H1 (cell line): ENCODE results near the gene LAMA3. TPM values are rescaled to one million over a fixed set of nuclear protein-coding genes. Genes with fewer than 3 reads are reported as not detected.

ENCODE experiments used
- CTCF ChIP-seq, 3 experiments: IDR thresholded peaks; 1 replicate in 2 of 3; 2 replicates in 1 of 3; pipeline versions ENCODE4 v1.5.1 to v1.6.1; 2011; ENCODE audit warnings: low read length in 3 of 3, mild to moderate bottlenecking in 3 of 3, inconsistent platforms in 2 of 3, low read depth in 1 of 3, moderate library complexity in 1 of 3; ENCODE audit not compliant: insufficient read depth in 1 of 3; ENCODE audit errors: control extremely low read depth in 1 of 3
- EZH2 ChIP-seq: fragments of 200-600 bp; sonication (generic); IDR thresholded peaks from 2 replicates; pipeline ENCODE4 v1.7.1; 2012; ENCODE audit warnings: low read depth, mild to moderate bottlenecking, moderate library complexity, low read length, inconsistent platforms; ENCODE audit not compliant: severe bottlenecking
- FOSL1 ChIP-seq: IDR thresholded peaks from 2 replicates; pipeline ENCODE4 v1.6.1; 2011; ENCODE audit warnings: mild to moderate bottlenecking, low read depth, low read length, moderate library complexity; ENCODE audit not compliant: insufficient read depth
- HDAC6 ChIP-seq: IDR thresholded peaks from one replicate; pipeline ENCODE4 v1.7.1; 2012; ENCODE audit warnings: low read depth, mild to moderate bottlenecking, inconsistent platforms, low read length, moderate library complexity
- RBBP5 ChIP-seq: IDR thresholded peaks from 2 replicates; pipeline ENCODE4 v1.7.1; 2012; ENCODE audit warnings: low read depth, mild to moderate bottlenecking, inconsistent platforms, low read length, moderate library complexity, borderline replicate concordance
- polyA plus RNA-seq, 7 experiments: library from polyadenylated mRNA; depleted of rRNA in 3 of 7; stranded (reverse) in 5 of 7; unstranded in 2 of 7; fragments of >200 nt in 5 of 7; fragments of 200-250 nt in 2 of 7; gene quantifications; 1 replicate in 5 of 7; 2 replicates in 1 of 7; 4 replicates in 1 of 7; pipeline versions ENCODE4 v1.2.1 to v1.2.3, GENCODE V29; 2011 to 2013; ENCODE audit warnings: missing spikeins in 2 of 7, mixed read lengths in 2 of 7
- total RNA-seq: library from RNA; stranded (reverse); fragmentation: NEBNext Ultra II Directional; extraction: Animal tissue kit (Norgen Biotek cat#: 25700); gene quantifications from 2 replicates; pipeline ENCODE4 v1.2.1, GENCODE V29; 2021

The LAMA3 gene
- total and polyA plus RNA-seq, 2 of the 8 experiments (the other 6 are each of a cell fraction or from before 2014, with no cell fraction given): 0.76 to 5.0 TPM

DNA sequence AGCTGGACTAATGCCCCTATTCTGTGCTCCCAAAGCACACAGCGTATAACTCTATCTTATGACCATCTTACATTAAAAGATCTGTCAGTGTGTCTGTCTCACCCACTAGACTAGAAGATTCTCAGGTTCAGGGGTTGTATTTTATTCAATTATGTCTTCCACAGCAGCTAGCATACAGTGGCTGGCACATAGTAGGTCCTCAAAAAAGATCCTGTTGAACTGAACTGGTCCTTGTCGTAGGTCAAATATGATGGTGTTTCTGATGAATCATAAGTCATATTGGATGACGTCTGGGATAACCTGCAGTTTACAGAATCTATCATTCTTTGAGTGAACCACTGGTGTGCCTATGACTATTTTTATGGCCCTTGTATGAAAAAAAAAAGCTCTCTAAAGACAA lies 314.0 kb downstream of the LAMA3 start (continued):
- TF ChIP-seq HDAC6 (no peak), EZH2 (no peak), FOSL1 (no peak), RBBP5 (no peak), CTCF (IDR thresholded peaks at IDR 0.05; ENCODE audit: control extremely low read depth in 1 of 3, insufficient read depth in 1 of 3, low read depth in 1 of 3, low read length in 3 of 3) (no peak)
